ENCODE data around the gene CAMK2B. TPM values are rescaled to one million over a fixed set of nuclear protein-coding genes. Genes with fewer than 3 reads are reported as not detected.

Gene CAMK2B
- total RNA-seq, 1 experiment from 2014 or later: 0.34 TPM

DNA sequence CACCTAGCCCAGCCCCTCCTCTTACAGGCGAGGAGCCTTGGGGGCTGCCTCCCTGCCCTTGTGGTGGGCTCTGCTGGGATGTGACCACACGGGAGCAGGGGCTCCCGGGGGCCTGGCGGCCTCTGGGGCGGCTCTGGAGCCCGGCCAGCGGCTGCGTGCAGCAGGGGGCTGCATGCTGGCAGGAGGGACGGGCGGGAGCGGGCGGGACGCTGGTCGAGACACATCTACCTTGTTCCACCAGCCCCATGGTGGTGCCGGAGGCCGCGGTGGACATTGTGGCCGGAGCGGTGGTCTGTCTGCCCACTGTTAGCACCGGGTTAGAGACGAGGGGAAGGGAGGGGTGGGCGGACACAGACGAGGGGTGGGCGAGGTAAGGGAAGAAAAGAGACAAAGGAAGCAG lies 86.0 kb downstream of the CAMK2B start:
- DNase-seq (ENCODE audit: low read depth, low spot score) (no peak), ATAC-seq (no peak)
- H3K9me3 ChIP-seq (ENCODE audit: control insufficient read depth in 1 of 2, insufficient read depth in 1 of 2, low read depth in 1 of 2, low read length in 2 of 2): no peaks in the 10 kb centered on the region
- H3K9me2 ChIP-seq (ENCODE audit: insufficient read depth): no peaks in the 10 kb centered on the region
- H3K27me3 ChIP-seq (ENCODE audit: insufficient read depth, low read length): no peaks in the 10 kb centered on the region
- H3K4me3 ChIP-seq (replicated peaks in 1 of 2; ENCODE audit: low read depth in 1 of 2, low read length in 2 of 2): no peak overlapping the region
- RAD21 ChIA-PET (ENCODE audit: low non-redundant PET in 1 of 2, low total read pairs in 2 of 2, uncharacterized antibody in 2 of 2, unreplicated experiment in 2 of 2): no interaction called here
- H3K27ac ChIP-seq (ENCODE audit: low read depth, low read length): no peak overlapping the region
- no peaks in the 10 kb centered on the region for H4K20me1 ChIP-seq (ENCODE audit: insufficient read depth)
- POLR2A ChIA-PET: no interaction called here
- H3K9ac ChIP-seq (ENCODE audit: low read length): no peak overlapping the region
- no peaks in the 10 kb centered on the region for H3K79me2 ChIP-seq (ENCODE audit: insufficient read depth, low read length)
- intact Hi-C loops (cut with micrococcal nuclease): no loop called here
- no peak overlapping the region for H2AFZ ChIP-seq (ENCODE audit: low read depth, low read length, poor library complexity, severe bottlenecking)
- CTCF ChIA-PET: no interaction called here
- H3K4me1 ChIP-seq (ENCODE audit: control insufficient read depth in 1 of 2, insufficient read depth in 2 of 2, low read length in 2 of 2): peaks cover 0 to 5% of the 10 kb centered on the region in 2 experiments; a peak in 1 of 4 replicates
- no peaks in the 10 kb centered on the region for H3K36me3 ChIP-seq (ENCODE audit: control insufficient read depth in 1 of 2, insufficient read depth in 2 of 2, low read length in 2 of 2)
- TF ChIP-seq EZH2phosphoT487 (IDR thresholded peaks at IDR 0.05; ENCODE audit: borderline replicate concordance) (no peak), SIN3A (IDR thresholded peaks at IDR 0.05; ENCODE audit: low read depth) (no peak), CBX3 (IDR thresholded peaks at IDR 0.05; ENCODE audit: low read depth) (no peak), POLR2A (IDR thresholded peaks at IDR 0.05; ENCODE audit: borderline replicate concordance, extremely low read depth, insufficient read depth, insufficient read length) (no peak), ELF1 (IDR thresholded peaks at IDR 0.05; ENCODE audit: borderline replicate concordance, low read depth) (no peak), ZNF274 (IDR thresholded peaks at IDR 0.05; ENCODE audit: low read depth, low read length) (no peak), EZH2 (IDR thresholded peaks at IDR 0.05) (no peak), YY1 (IDR thresholded peaks at IDR 0.05; ENCODE audit: extremely low read depth, insufficient replicate concordance, low read depth, low read length) (no peak), CEBPB (IDR thresholded peaks at IDR 0.05; ENCODE audit: low read depth) (no peak), SP1 (IDR thresholded peaks at IDR 0.05; ENCODE audit: low read depth) (no peak), ZFX (IDR thresholded peaks at IDR 0.05) (no peak), JUND (IDR thresholded peaks at IDR 0.05) (no peak), TCF7L2 (IDR thresholded peaks at IDR 0.05; ENCODE audit: borderline replicate concordance, extremely low read depth, insufficient read depth, insufficient read length) (no peak)
- TF ChIP-seq, protein P1, sequence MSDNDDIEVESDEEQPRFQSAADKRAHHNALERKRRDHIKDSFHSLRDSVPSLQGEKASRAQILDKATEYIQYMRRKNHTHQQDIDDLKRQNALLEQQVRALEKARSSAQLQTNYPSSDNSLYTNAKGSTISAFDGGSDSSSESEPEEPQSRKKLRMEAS (IDR thresholded peaks at IDR 0.05): no peak
- TF ChIP-seq, protein P2, sequence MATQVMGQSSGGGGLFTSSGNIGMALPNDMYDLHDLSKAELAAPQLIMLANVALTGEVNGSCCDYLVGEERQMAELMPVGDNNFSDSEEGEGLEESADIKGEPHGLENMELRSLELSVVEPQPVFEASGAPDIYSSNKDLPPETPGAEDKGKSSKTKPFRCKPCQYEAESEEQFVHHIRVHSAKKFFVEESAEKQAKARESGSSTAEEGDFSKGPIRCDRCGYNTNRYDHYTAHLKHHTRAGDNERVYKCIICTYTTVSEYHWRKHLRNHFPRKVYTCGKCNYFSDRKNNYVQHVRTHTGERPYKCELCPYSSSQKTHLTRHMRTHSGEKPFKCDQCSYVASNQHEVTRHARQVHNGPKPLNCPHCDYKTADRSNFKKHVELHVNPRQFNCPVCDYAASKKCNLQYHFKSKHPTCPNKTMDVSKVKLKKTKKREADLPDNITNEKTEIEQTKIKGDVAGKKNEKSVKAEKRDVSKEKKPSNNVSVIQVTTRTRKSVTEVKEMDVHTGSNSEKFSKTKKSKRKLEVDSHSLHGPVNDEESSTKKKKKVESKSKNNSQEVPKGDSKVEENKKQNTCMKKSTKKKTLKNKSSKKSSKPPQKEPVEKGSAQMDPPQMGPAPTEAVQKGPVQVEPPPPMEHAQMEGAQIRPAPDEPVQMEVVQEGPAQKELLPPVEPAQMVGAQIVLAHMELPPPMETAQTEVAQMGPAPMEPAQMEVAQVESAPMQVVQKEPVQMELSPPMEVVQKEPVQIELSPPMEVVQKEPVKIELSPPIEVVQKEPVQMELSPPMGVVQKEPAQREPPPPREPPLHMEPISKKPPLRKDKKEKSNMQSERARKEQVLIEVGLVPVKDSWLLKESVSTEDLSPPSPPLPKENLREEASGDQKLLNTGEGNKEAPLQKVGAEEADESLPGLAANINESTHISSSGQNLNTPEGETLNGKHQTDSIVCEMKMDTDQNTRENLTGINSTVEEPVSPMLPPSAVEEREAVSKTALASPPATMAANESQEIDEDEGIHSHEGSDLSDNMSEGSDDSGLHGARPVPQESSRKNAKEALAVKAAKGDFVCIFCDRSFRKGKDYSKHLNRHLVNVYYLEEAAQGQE (IDR thresholded peaks at IDR 0.05; ENCODE audit: low read depth): no peak
- TF ChIP-seq, protein P3, sequence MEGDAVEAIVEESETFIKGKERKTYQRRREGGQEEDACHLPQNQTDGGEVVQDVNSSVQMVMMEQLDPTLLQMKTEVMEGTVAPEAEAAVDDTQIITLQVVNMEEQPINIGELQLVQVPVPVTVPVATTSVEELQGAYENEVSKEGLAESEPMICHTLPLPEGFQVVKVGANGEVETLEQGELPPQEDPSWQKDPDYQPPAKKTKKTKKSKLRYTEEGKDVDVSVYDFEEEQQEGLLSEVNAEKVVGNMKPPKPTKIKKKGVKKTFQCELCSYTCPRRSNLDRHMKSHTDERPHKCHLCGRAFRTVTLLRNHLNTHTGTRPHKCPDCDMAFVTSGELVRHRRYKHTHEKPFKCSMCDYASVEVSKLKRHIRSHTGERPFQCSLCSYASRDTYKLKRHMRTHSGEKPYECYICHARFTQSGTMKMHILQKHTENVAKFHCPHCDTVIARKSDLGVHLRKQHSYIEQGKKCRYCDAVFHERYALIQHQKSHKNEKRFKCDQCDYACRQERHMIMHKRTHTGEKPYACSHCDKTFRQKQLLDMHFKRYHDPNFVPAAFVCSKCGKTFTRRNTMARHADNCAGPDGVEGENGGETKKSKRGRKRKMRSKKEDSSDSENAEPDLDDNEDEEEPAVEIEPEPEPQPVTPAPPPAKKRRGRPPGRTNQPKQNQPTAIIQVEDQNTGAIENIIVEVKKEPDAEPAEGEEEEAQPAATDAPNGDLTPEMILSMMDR (IDR thresholded peaks at IDR 0.05 in 2 of 3, conservative IDR thresholded peaks at IDR 0.05 in 1 of 3; ENCODE audit: borderline replicate concordance in 1 of 3, insufficient read depth in 1 of 3, low read depth in 2 of 3, low read length in 2 of 3): no peak
- TF ChIP-seq, protein P4, sequence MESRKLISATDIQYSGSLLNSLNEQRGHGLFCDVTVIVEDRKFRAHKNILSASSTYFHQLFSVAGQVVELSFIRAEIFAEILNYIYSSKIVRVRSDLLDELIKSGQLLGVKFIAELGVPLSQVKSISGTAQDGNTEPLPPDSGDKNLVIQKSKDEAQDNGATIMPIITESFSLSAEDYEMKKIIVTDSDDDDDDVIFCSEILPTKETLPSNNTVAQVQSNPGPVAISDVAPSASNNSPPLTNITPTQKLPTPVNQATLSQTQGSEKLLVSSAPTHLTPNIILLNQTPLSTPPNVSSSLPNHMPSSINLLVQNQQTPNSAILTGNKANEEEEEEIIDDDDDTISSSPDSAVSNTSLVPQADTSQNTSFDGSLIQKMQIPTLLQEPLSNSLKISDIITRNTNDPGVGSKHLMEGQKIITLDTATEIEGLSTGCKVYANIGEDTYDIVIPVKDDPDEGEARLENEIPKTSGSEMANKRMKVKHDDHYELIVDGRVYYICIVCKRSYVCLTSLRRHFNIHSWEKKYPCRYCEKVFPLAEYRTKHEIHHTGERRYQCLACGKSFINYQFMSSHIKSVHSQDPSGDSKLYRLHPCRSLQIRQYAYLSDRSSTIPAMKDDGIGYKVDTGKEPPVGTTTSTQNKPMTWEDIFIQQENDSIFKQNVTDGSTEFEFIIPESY (IDR thresholded peaks at IDR 0.05; ENCODE audit: extremely low read depth, insufficient replicate concordance, low read length): no peak
- H3K4me2 ChIP-seq (ENCODE audit: low read length): no peak overlapping the region
- BruUV-seq (replicated peaks): no TSS peak
